DOHH2 (cell line): ENCODE measurements around the gene CCDC28B.

Experiments used
- H3F3A ChIP-seq: fragments of 200-600 bp; sonication (generic), shearing (Covaris generic); 2 replicates; pipeline ENCODE4 v1.6.0; 2016; ENCODE audit warnings: antibody characterized with exemption, mild to moderate bottlenecking; ENCODE audit not compliant: control insufficient read depth, insufficient read depth
- H3K27ac ChIP-seq: fragments of 200-600 bp; sonication (generic); 2 replicates; pipeline ENCODE4 v1.5.1; 2014; ENCODE audit warnings: low read depth, mild to moderate bottlenecking, low read length, moderate library complexity
- H3K27me3 ChIP-seq: fragments of 200-600 bp; sonication (generic); 2 replicates; pipeline ENCODE4 v1.6.1; 2014; ENCODE audit warnings: mild to moderate bottlenecking, low read length, mixed read lengths; ENCODE audit not compliant: control insufficient read depth
- H3K36me3 ChIP-seq: fragments of 200-600 bp; sonication (generic); 2 replicates; pipeline ENCODE4 v1.6.1; 2014; ENCODE audit warnings: mild to moderate bottlenecking, low read length, moderate library complexity, mixed read lengths; ENCODE audit not compliant: control insufficient read depth
- H3K4me1 ChIP-seq: fragments of 200-600 bp; sonication (generic); 2 replicates; pipeline ENCODE4 v1.6.1; 2014; ENCODE audit warnings: mild to moderate bottlenecking, low read length, mixed read lengths; ENCODE audit not compliant: control insufficient read depth
- H3K4me2 ChIP-seq: fragments of 200-600 bp; sonication (generic); 2 replicates; pipeline ENCODE4 v1.6.0; 2014; ENCODE audit warnings: mild to moderate bottlenecking, low read length, moderate library complexity
- H3K4me3 ChIP-seq: fragments of 200-600 bp; sonication (generic); 2 replicates; pipeline ENCODE4 v1.5.1; 2014; ENCODE audit warnings: mild to moderate bottlenecking, low read length, mixed read lengths
- H3K79me2 ChIP-seq: fragments of 200-600 bp; sonication (generic); 2 replicates; pipeline ENCODE4 v1.6.1; 2014; ENCODE audit warnings: mild to moderate bottlenecking, low read length, mixed read lengths; ENCODE audit not compliant: control insufficient read depth
- H3K9me2 ChIP-seq: fragments of 200-600 bp; sonication (generic); replicated peaks from 2 replicates; pipeline ENCODE4 v1.6.1; 2014; ENCODE audit warnings: mild to moderate bottlenecking, low read length, mixed read lengths; ENCODE audit not compliant: control insufficient read depth
- H3K9me3 ChIP-seq: fragments of 200-600 bp; sonication (generic); 2 replicates; pipeline ENCODE4 v1.6.1; 2014; ENCODE audit warnings: antibody characterized with exemption, low read length, mixed read lengths; ENCODE audit not compliant: control insufficient read depth, insufficient read depth
- H4K20me1 ChIP-seq: fragments of 200-600 bp; sonication (generic); 2 replicates; pipeline ENCODE4 v1.6.0; 2014; ENCODE audit warnings: low read depth, mild to moderate bottlenecking, antibody characterized with exemption, low read length, moderate library complexity; ENCODE audit not compliant: control insufficient read depth, insufficient read depth
- EZH2phosphoT487 ChIP-seq: fragments of 200-600 bp; sonication (generic); IDR thresholded peaks from 2 replicates; pipeline ENCODE4 v1.6.1; 2017; ENCODE audit warnings: borderline replicate concordance, mild to moderate bottlenecking, antibody characterized with exemption, low read length, moderate library complexity, mixed read lengths
- TF ChIP-seq, protein P1 (sequence below): fragments of 200-600 bp; sonication (generic); IDR thresholded peaks from one replicate; pipeline ENCODE4 v1.5.1; 2014; ENCODE audit warnings: antibody characterized with exemption, mild to moderate bottlenecking, low read depth, low read length; ENCODE audit not compliant: poor library complexity, severe bottlenecking

Gene CCDC28B

DNA sequence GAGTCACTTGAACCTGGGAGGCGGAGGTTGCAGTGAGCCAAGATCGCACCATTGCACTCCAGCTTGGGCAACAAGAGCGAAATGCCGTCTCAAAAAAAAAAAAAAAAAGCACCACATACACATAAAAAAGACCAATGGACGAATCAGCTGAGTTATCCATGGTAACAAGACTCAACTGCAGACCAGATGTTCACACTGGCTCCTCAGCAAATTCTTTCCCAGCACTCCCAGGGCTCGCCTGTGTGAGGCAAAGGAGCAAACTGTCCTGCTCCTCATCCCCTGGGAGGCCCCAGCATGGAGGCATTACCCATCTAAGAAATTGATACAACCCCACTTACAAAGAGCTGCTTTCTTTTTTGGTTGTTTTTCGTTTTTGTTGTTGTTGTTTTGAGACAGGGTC, 18.6 kb downstream of the CCDC28B start:
- Histone ChIP-seq H3K4me1 (peaks cover 36% of the 10 kb centered on the region), H3K4me3 (no peak overlapping the region), H3K27me3 (no peaks in the 10 kb centered on the region), H3K36me3 (peaks cover 31% of the 10 kb centered on the region), H3K79me2 (peaks cover 34% of the 10 kb centered on the region), H3K27ac (no peak overlapping the region), H3K4me2 (no peak overlapping the region), H3K9me2 (no peaks in the 10 kb centered on the region), H3K9me3 (no peaks in the 10 kb centered on the region), H3F3A (0 out of 2 replicates have a peak, but pooled peaks cover 2% of the 10 kb centered on the region), H4K20me1 (no peaks in the 10 kb centered on the region)
- TF ChIP-seq, protein P1, sequence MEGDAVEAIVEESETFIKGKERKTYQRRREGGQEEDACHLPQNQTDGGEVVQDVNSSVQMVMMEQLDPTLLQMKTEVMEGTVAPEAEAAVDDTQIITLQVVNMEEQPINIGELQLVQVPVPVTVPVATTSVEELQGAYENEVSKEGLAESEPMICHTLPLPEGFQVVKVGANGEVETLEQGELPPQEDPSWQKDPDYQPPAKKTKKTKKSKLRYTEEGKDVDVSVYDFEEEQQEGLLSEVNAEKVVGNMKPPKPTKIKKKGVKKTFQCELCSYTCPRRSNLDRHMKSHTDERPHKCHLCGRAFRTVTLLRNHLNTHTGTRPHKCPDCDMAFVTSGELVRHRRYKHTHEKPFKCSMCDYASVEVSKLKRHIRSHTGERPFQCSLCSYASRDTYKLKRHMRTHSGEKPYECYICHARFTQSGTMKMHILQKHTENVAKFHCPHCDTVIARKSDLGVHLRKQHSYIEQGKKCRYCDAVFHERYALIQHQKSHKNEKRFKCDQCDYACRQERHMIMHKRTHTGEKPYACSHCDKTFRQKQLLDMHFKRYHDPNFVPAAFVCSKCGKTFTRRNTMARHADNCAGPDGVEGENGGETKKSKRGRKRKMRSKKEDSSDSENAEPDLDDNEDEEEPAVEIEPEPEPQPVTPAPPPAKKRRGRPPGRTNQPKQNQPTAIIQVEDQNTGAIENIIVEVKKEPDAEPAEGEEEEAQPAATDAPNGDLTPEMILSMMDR, result no peak
- TF ChIP-seq EZH2phosphoT487, result no peak

DNA sequence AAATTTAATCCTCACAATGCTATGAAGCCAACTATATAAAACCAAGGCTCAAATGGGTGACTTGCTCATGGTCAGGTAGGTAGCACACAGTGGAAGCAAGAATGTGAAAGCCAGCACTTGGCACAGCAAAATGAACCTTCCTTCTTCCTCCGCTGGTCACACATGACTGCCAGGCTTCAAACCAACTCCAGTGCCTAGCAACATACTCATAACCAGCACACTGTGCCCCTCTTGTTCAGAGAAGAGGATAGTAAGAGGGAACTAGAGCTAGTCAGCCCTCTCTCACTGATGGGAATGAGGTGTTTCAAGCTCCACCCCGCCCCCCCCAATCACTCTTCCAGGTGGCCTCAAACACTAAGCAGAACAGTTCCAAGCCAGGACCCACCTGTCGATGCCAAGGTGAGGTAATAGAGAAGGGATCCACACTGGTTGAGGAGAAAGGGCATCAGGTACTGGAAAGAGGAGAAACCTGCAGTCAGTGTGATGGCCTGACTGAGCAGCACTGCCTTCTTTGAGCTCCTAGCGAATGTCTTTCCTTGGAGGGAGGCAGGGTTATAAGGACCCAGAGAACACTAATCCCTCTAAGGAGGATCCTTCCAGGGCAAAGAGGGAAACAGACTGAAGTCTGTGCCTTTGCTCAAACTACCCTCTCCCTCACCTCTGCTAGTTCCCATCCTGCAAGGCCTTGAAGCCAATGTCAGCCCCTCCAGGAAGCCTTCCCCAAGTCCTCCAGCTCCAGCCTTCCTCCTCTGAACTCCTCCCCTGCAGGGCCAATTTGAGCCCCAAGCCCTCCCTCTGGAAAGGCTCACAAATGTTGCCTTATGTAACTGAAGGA, 20.6 kb downstream of the CCDC28B start:
- H3K27ac ChIP-seq, result no peak overlapping the region

DNA sequence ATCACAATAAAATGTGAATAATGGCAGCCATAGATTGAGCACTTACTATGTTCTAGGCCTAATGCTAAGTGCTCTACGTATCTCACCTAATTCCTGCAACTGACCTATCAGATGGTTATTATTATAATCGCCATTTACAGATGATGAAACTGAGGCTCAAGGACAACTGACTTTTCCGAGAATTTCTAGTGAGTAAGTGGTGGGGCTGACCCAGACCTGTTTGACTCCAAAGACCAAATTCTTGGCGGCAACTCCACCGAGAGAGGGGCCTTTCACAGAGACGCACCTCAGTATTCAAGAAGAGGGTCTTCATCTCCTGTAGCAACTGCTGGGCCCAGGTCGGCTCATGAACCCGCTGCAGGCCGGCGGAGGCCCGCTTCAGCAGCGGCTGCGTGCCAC, 21.2 kb downstream of the CCDC28B start:
- no peaks in the 10 kb centered on the region for H4K20me1 ChIP-seq
- no peaks in the 10 kb centered on the region for H3K27me3 ChIP-seq
- peaks cover 42% of the 10 kb centered on the region for H3K79me2 ChIP-seq
- H3K4me3 ChIP-seq, result peak overlapping the region; percentile 99
- 0 out of 2 replicates have a peak overlapping the region, but pooled peaks have one; percentile 46 for H3K27ac ChIP-seq
- H3K9me3 ChIP-seq, result no peaks in the 10 kb centered on the region
- H3F3A ChIP-seq, result 0 out of 2 replicates have a peak, but pooled peaks cover 2% of the 10 kb centered on the region
- H3K4me1 ChIP-seq, result peaks cover 30% of the 10 kb centered on the region
- no peaks in the 10 kb centered on the region for H3K9me2 ChIP-seq
- TF ChIP-seq, protein P1, result no peak
- TF ChIP-seq EZH2phosphoT487, result no peak
- peak overlapping the region; percentile 76 for H3K4me2 ChIP-seq
- peaks cover 39% of the 10 kb centered on the region for H3K36me3 ChIP-seq

More for the DNA sequence above, 20.6 kb downstream of the CCDC28B start:
- Histone ChIP-seq H3K36me3 (peaks cover 38% of the 10 kb centered on the region), H3K4me1 (peaks cover 31% of the 10 kb centered on the region), H3F3A (0 out of 2 replicates have a peak, but pooled peaks cover 2% of the 10 kb centered on the region), H3K4me2 (peak overlapping the region; percentile 76), H3K79me2 (peaks cover 39% of the 10 kb centered on the region), H4K20me1 (no peaks in the 10 kb centered on the region), H3K9me2 (no peaks in the 10 kb centered on the region), H3K27me3 (no peaks in the 10 kb centered on the region), H3K9me3 (no peaks in the 10 kb centered on the region), H3K4me3 (peak overlapping the region; percentile 99)
- TF ChIP-seq, protein P1, result no peak
- no peak for TF ChIP-seq EZH2phosphoT487
